CD4-positive, CD25-positive, alpha-beta regulatory T cell (primary cell): ENCODE results near the gene MUCL3. TPM values are rescaled to one million over a fixed set of nuclear protein-coding genes. Genes with fewer than 3 reads are reported as not detected.

ENCODE experiments used
- ATAC-seq, 2 donors: fragments of 150-1000 bp; cut with Tn5 transposase; one replicate each; pipeline ENCODE4 v1.10.0; 2021; ENCODE audit warnings: low read depth in 2 of 2, moderate number of reproducible peaks in 2 of 2, moderate library complexity in 1 of 2
- DNase-seq, 3 donors: peaks; one replicate each; pipeline versions ENCODE4 v3.0.0 to v3.0.0-alpha.2; 2012 to 2022; ENCODE audit warnings: mixed read lengths in 1 of 3
- H3K27ac ChIP-seq: one replicate; pipeline ENCODE4 v1.7.0; 2013; ENCODE audit warnings: mild to moderate bottlenecking, low read length; ENCODE audit not compliant: insufficient read depth, poor library complexity, severe bottlenecking
- H3K27me3 ChIP-seq: one replicate; pipeline ENCODE4 v1.7.0; 2013; ENCODE audit warnings: low read length; ENCODE audit not compliant: control insufficient read depth, insufficient read depth
- H3K36me3 ChIP-seq: one replicate; pipeline ENCODE4 v1.7.0; 2013; ENCODE audit warnings: mild to moderate bottlenecking, low read length, moderate library complexity; ENCODE audit not compliant: control insufficient read depth, insufficient read depth
- H3K4me1 ChIP-seq: 2 replicates; pipeline ENCODE4 v1.7.0; 2013; ENCODE audit warnings: mild to moderate bottlenecking, low read length; ENCODE audit not compliant: insufficient read depth, control insufficient read depth, poor library complexity, severe bottlenecking
- H3K4me3 ChIP-seq: one replicate; pipeline ENCODE4 v1.7.0; 2013; ENCODE audit warnings: low read depth, mild to moderate bottlenecking, low read length, moderate library complexity
- H3K9me3 ChIP-seq, 2 experiments: 1 replicate in 1 of 2; 2 replicates in 1 of 2; pipeline ENCODE4 v1.7.0; 2013; ENCODE audit warnings: low read length in 2 of 2, mild to moderate bottlenecking in 1 of 2, moderate library complexity in 1 of 2; ENCODE audit not compliant: control insufficient read depth in 2 of 2
- H3K27ac Mint-ChIP-seq, 3 donors: one replicate each; pipeline ENCODE4 v1.8.0; 2020 to 2022; ENCODE audit warnings: mild to moderate bottlenecking in 3 of 3, mixed read lengths in 3 of 3, moderate library complexity in 2 of 3
- H3K27me3 Mint-ChIP-seq: one replicate; pipeline ENCODE4 v1.8.0; 2022; ENCODE audit warnings: mild to moderate bottlenecking, mixed read lengths
- H3K36me3 Mint-ChIP-seq: one replicate; pipeline ENCODE4 v1.8.0; 2020; ENCODE audit warnings: mixed read lengths
- H3K4me1 Mint-ChIP-seq, 4 donors: one replicate each; pipeline ENCODE4 v1.8.0; 2020 to 2022; ENCODE audit warnings: mixed read lengths in 4 of 4, mild to moderate bottlenecking in 1 of 4
- H3K4me3 Mint-ChIP-seq, 4 donors: one replicate each; pipeline ENCODE4 v1.8.0; 2020 to 2022; ENCODE audit warnings: mild to moderate bottlenecking in 4 of 4, mixed read lengths in 4 of 4, moderate library complexity in 3 of 4
- H3K9me3 Mint-ChIP-seq, 7 donors: one replicate each; pipeline ENCODE4 v1.8.0; 2020 to 2022; ENCODE audit warnings: mixed read lengths in 7 of 7, mild to moderate bottlenecking in 3 of 7, moderate library complexity in 2 of 7
- polyA plus RNA-seq, 4 donors: library from polyadenylated mRNA; unstranded; fragments of 300-500 nt; fragmentation: Illumina TruSeq; gene quantifications; one replicate each; pipeline ENCODE4 v1.2.3, GENCODE V29; 2021
- total RNA-seq: library from RNA; stranded (reverse); gene quantifications from one replicate; pipeline ENCODE4 v1.2.3, GENCODE V29; 2022

The MUCL3 gene
- total and polyA plus RNA-seq, 5 donors from 2014 or later, result not detected

DNA sequence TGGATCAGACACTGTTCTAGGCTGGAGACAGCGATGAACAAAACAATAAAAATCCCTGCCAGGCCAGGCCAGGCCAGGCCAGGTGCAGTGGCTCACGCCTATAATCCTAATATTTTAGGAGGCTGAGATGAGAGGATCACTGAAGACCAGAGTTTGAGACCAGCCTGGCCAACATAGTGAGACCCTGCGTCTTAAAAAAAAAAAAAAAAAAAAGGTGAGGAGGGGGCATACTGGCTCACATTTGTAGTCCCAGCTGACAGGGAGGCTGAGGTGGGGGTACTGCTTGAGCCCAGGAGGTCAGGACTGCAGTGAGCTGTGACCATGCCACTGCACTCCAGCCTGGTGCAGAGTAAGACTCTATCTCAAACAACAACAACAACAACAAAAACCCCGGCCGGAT, 4.5 kb downstream of the MUCL3 start:
- Mint-ChIP-seq H3K27ac (no peak overlapping the region), H3K4me1 (peaks cover 0 to 2% (median 0%) of the 10 kb centered on the region in 4 donors), H3K27me3 (peaks cover 36% of the 10 kb centered on the region), H3K4me3 (no peak overlapping the region), H3K36me3 (no peaks in the 10 kb centered on the region), H3K9me3 (peaks cover 0 to 3% (median 0%) of the 10 kb centered on the region in 7 donors)
- Histone ChIP-seq H3K27ac (no peak overlapping the region), H3K4me1 (no peaks in the 10 kb centered on the region), H3K4me3 (no peak overlapping the region), H3K36me3 (no peaks in the 10 kb centered on the region), H3K27me3 (peaks cover 19% of the 10 kb centered on the region), H3K9me3 (no peaks in the 10 kb centered on the region)
- no peak for DNase-seq
- ATAC-seq, result no peak

- peaks cover 22% of the 10 kb centered on the region for H3K27me3 Mint-ChIP-seq
These were observed 6.5 kb downstream of the MUCL3 start for GRCh38 chr6:30947231-30947630.

GRCh38 chr6:30948811-30949210, 8.0 kb downstream of the MUCL3 start:
- no peak for ATAC-seq
- Mint-ChIP-seq H3K4me3 (no peak overlapping the region), H3K4me1 (no peaks in the 10 kb centered on the region), H3K36me3 (no peaks in the 10 kb centered on the region), H3K27ac (no peak overlapping the region), H3K9me3 (peaks cover 0 to 3% (median 0%) of the 10 kb centered on the region in 7 donors), H3K27me3 (peaks cover 24% of the 10 kb centered on the region)
- Histone ChIP-seq H3K9me3 (no peaks in the 10 kb centered on the region), H3K4me3 (no peak overlapping the region), H3K27ac (no peak overlapping the region), H3K4me1 (no peaks in the 10 kb centered on the region), H3K36me3 (no peaks in the 10 kb centered on the region), H3K27me3 (peaks cover 20% of the 10 kb centered on the region)
- no peak for DNase-seq

More at GRCh38 chr6:30947231-30947630, 6.5 kb downstream of the MUCL3 start:
- no peak overlapping the region for H3K4me3 Mint-ChIP-seq
- no peaks in the 10 kb centered on the region for H3K9me3 ChIP-seq
- peaks cover 24% of the 10 kb centered on the region for H3K27me3 ChIP-seq
- no peak overlapping the region for H3K4me3 ChIP-seq
- H3K27ac Mint-ChIP-seq, result no peak overlapping the region
- H3K27ac ChIP-seq, result no peak overlapping the region
- DNase-seq, result no peak
- no peak for ATAC-seq
- H3K9me3 Mint-ChIP-seq, result peaks cover 0 to 3% (median 0%) of the 10 kb centered on the region in 7 donors
- no peaks in the 10 kb centered on the region for H3K4me1 ChIP-seq
- H3K4me1 Mint-ChIP-seq, result peaks cover 0 to 2% (median 0%) of the 10 kb centered on the region in 4 donors
- H3K36me3 ChIP-seq, result no peaks in the 10 kb centered on the region
- no peaks in the 10 kb centered on the region for H3K36me3 Mint-ChIP-seq

DNA sequence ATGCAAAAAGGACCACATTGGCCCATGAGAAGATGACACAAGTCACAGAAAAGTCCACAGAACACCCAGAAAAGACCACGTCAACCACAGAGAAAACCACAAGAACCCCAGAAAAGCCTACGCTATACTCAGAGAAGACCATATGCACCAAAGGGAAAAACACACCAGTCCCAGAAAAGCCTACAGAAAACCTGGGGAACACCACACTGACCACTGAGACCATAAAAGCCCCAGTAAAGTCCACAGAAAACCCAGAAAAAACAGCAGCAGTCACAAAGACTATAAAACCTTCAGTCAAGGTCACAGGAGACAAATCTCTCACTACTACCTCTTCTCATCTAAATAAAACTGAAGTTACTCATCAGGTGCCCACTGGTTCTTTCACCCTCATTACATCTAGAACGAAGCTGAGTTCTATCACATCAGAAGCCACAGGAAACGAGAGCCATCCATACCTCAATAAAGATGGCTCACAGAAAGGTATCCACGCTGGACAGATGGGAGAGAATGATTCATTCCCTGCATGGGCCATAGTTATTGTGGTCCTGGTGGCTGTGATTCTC, 11.2 kb downstream of the MUCL3 start:
- no peak for ATAC-seq
- no peaks in the 10 kb centered on the region for H3K36me3 ChIP-seq
- peaks cover 0 to 3% (median 0%) of the 10 kb centered on the region in 7 donors for H3K9me3 Mint-ChIP-seq
- H3K4me1 ChIP-seq, result peaks cover 14% of the 10 kb centered on the region
- no peak overlapping the region for H3K4me3 ChIP-seq
- no peak overlapping the region for H3K27ac ChIP-seq
- H3K36me3 Mint-ChIP-seq, result no peaks in the 10 kb centered on the region
- H3K27me3 ChIP-seq, result peaks cover 20% of the 10 kb centered on the region
- H3K4me3 Mint-ChIP-seq, result peak overlapping the region in 2 of 4 donors; percentile 4 to 59
- peaks cover 2 to 22% (median 6%) of the 10 kb centered on the region in 4 donors for H3K4me1 Mint-ChIP-seq
- no peak overlapping the region for H3K27ac Mint-ChIP-seq
- H3K27me3 Mint-ChIP-seq, result peaks cover 24% of the 10 kb centered on the region
- H3K9me3 ChIP-seq, result no peaks in the 10 kb centered on the region
- no peak for DNase-seq

DNA sequence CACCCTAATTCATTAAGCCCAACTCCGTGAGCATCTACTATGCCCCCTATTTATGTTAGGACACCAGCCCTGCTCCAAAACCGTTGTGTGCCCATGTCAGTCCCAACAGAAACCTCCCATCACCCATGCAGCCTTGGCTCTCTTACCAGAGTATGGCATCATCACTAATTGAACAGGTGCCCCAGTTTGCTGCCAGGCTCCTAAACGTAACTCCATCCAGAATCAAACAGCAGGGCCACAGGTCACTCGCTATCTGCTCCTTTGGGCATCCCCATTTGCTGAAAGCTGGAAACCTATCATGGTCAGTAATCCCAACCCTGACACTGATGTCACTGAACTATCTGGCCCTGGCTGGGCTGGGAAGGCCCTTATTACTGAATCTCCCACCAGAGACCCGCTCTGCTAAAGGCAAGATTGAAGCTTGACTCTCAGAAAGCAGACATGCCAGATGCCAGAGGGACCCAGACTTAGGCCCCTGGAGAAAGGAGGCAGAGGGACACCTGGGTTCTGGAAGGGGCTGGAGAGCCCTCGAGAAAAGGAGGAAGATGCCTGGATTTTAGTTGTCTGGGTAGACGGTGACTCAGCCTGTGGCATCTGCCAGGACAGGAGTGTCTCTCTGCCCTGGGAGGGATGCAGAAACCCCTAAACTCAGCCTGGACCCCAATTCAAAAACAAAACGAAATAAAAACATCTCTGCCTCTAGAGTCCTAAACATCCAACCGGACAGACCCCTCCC, 14.0 kb downstream of the MUCL3 start:
- Mint-ChIP-seq H3K27ac (peak overlapping the region in 2 of 3 donors; percentile 22 to 91), H3K4me1 (peaks cover 5 to 23% (median 6%) of the 10 kb centered on the region in 4 donors), H3K4me3 (peak overlapping the region; percentile 78 to 85 (median 84)), H3K36me3 (no peaks in the 10 kb centered on the region), H3K27me3 (peaks cover 22% of the 10 kb centered on the region), H3K9me3 (peaks cover 0 to 4% (median 0%) of the 10 kb centered on the region in 7 donors)
- Histone ChIP-seq H3K27me3 (peaks cover 12% of the 10 kb centered on the region), H3K9me3 (no peaks in the 10 kb centered on the region), H3K4me3 (peak overlapping the region; percentile 47), H3K4me1 (peaks cover 14% of the 10 kb centered on the region), H3K36me3 (no peaks in the 10 kb centered on the region), H3K27ac (peak overlapping the region; percentile 15)
- ATAC-seq (peak in 1 of 2 donors; percentile 4), DNase-seq (no peak)

GRCh38 chr6:30955367-30956042, 14.7 kb downstream of the MUCL3 start:
- H3K27ac ChIP-seq, result peak overlapping the region; percentile 15
- H3K9me3 Mint-ChIP-seq, result peaks cover 0 to 4% (median 0%) of the 10 kb centered on the region in 7 donors
- no peaks in the 10 kb centered on the region for H3K9me3 ChIP-seq
- peaks cover 25% of the 10 kb centered on the region for H3K27me3 Mint-ChIP-seq
- H3K4me3 Mint-ChIP-seq, result peak overlapping the region; percentile 84 to 90 (median 84)
- H3K4me1 Mint-ChIP-seq, result peaks cover 5 to 23% (median 6%) of the 10 kb centered on the region in 4 donors
- H3K36me3 Mint-ChIP-seq, result no peaks in the 10 kb centered on the region
- ATAC-seq, result peak; percentile 83 to 93
- H3K27ac Mint-ChIP-seq, result peak overlapping the region; percentile 87 to 91 (median 90)
- peak; percentile 63 to 83 (median 71) for DNase-seq
- H3K27me3 ChIP-seq, result peaks cover 12% of the 10 kb centered on the region
- peak overlapping the region; percentile 75 for H3K4me3 ChIP-seq
- H3K36me3 ChIP-seq, result no peaks in the 10 kb centered on the region
- H3K4me1 ChIP-seq, result peaks cover 14% of the 10 kb centered on the region

DNA sequence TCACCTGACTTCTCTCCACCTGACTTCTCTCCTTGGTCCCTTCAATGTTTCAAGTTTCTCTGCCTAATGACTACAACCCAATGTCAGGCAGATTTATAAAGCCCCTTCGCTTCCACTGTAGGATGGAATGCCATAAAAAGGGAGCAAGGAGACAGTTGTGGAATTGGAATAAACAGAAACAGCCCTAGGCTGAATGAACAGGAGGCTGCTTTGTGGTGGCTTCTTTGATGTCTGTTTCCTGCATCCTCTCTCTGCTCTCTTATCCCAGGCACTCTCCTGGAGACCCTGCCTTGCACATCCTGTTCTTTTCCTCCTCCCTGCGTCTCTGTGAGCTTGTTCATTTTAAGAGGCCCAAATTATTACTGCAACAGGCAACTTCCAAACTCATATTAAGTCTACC, 16.9 kb downstream of the MUCL3 start:
- Mint-ChIP-seq H3K27me3 (peaks cover 35% of the 10 kb centered on the region), H3K36me3 (no peaks in the 10 kb centered on the region), H3K4me3 (peak overlapping the region in 1 of 4 donors; percentile 32), H3K27ac (peak overlapping the region in 2 of 3 donors; percentile 23 to 78), H3K9me3 (peaks cover 0 to 4% (median 0%) of the 10 kb centered on the region in 7 donors), H3K4me1 (peaks cover 5 to 23% (median 6%) of the 10 kb centered on the region in 4 donors)
- Histone ChIP-seq H3K27me3 (peaks cover 3% of the 10 kb centered on the region), H3K4me3 (no peak overlapping the region), H3K9me3 (no peaks in the 10 kb centered on the region), H3K36me3 (no peaks in the 10 kb centered on the region), H3K4me1 (peaks cover 14% of the 10 kb centered on the region), H3K27ac (no peak overlapping the region)
- ATAC-seq (no peak), DNase-seq (no peak)
